ENCODE measurements around the gene CIDEC.
A peak's percentile ranks its signal among the peaks of the same experiment; 100 is the strongest.

Gene CIDEC

DNA sequence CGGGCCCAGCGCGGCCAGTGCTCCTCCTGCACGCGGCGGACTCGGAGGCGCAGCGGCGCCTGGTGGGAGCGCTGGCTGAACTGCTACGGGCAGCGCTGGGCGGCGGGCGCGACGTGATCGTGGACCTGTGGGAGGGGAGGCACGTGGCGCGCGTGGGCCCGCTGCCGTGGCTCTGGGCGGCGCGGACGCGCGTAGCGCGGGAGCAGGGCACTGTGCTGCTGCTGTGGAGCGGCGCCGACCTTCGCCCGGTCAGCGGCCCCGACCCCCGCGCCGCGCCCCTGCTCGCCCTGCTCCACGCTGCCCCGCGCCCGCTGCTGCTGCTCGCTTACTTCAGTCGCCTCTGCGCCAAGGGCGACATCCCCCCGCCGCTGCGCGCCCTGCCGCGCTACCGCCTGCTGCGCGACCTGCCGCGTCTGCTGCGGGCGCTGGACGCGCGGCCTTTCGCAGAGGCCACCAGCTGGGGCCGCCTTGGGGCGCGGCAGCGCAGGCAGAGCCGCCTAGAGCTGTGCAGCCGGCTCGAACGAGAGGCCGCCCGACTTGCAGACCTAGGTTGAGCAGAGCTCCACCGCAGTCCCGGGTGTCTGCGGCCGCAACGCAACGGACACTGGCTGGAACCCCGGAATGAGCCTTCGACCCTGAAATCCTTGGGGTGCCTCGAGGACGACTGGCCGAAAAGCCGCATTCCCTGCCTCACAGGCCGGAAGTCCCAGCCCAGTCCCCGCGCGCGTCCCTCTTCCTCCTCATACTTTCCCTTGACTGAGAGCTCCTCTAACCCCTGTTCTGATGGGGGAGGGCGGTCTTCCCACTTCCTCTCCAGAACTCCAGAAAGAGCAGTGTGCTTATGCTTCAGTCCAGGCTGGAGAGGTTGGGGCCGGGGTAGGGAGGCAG lies 35.4 kb upstream of the CIDEC start:
- TF ChIP-seq, protein P1, sequence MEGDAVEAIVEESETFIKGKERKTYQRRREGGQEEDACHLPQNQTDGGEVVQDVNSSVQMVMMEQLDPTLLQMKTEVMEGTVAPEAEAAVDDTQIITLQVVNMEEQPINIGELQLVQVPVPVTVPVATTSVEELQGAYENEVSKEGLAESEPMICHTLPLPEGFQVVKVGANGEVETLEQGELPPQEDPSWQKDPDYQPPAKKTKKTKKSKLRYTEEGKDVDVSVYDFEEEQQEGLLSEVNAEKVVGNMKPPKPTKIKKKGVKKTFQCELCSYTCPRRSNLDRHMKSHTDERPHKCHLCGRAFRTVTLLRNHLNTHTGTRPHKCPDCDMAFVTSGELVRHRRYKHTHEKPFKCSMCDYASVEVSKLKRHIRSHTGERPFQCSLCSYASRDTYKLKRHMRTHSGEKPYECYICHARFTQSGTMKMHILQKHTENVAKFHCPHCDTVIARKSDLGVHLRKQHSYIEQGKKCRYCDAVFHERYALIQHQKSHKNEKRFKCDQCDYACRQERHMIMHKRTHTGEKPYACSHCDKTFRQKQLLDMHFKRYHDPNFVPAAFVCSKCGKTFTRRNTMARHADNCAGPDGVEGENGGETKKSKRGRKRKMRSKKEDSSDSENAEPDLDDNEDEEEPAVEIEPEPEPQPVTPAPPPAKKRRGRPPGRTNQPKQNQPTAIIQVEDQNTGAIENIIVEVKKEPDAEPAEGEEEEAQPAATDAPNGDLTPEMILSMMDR (conservative IDR thresholded peaks at IDR 0.05; ENCODE audit: low read length): peak; percentile 36
- DNase-seq (ENCODE audit: low read depth): peak; percentile 52
- H3K4me3 ChIP-seq (ENCODE audit: low read length): peak overlapping the region; percentile 63

DNA sequence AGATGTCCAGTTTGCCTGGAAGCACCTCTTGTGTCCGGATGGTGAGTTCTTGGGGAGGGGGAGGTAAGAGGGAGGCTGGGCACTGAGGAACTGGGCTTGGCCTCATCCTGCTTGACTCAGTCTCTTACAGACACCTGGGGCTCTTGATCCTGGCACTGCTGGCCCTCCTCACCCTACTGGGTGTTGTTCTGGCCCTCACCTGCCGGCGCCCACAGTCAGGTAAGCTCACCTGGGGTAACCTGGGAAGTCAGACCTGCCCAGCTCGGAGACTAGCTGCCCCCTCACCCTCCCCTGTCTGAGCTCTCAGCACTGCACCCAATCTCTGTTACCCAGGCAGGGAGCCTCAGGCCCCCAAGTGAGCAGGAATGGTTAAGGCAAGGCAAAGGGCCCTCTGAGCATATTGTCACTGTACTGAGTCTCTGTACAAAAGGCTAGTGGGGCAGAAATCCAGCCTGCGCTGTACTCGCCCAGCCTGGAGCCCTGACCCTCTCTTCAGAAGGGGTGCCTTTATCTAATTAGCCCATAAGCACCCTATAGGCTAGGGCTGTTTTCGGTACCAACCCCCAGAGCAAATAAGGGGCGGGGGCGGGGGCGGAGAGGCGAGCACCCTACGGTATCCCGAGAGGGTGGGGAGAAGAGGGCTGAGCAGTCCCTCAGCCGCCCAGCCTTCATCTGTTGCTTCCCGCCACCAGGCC lies 34.7 kb upstream of the CIDEC start:
- no peak for DNase-seq (ENCODE audit: low read depth)
- TF ChIP-seq, protein P1 (conservative IDR thresholded peaks at IDR 0.05; ENCODE audit: low read length): no peak

DNA sequence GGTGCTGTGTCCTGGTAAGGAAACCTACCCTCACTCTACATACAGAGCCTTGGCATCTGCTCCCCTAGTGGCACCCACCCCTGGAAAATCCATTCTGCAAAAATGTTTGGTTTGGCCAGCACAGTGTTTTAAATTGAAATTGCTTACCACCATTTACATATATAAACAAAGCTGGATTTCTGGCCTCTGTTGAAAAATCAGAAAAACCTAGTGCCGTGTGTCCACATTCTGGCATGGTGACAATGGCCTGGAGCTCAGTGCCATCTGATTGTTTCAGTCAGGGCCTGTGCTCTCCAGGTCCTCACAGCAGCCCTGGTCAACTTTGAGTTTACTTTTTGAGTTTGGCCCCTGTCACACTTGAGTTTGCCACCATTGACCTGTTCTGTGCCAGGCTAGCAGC lies 34.0 kb upstream of the CIDEC start:
- no peak for DNase-seq (ENCODE audit: low read depth)
- TF ChIP-seq, protein P1 (conservative IDR thresholded peaks at IDR 0.05; ENCODE audit: low read length): no peak
- no peak overlapping the region for H3K4me3 ChIP-seq (ENCODE audit: low read length)

More for the DNA sequence above, 34.7 kb upstream of the CIDEC start:
- H3K4me3 ChIP-seq (ENCODE audit: low read length): peak overlapping the region; percentile 63

DNA sequence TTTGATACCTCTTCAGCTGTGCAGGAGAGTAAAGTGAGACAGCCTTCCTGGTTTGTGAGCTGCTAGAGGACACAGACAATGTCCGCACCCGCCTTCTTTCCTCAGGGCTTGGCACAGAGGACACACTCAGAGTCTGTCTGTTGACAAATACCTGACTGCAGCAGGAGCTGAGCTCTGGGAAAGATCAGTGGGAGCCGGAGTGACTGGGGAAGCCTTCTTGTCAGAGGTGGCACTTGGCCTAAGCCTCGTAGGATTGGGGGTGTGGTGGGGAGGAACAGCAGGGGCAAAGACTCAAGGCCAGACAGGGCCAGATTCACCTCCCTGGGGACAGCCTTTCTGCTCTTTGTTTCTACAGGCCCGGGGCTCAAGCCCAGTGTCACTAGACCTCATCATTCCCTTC lies 33.5 kb upstream of the CIDEC start:
- H3K4me3 ChIP-seq (ENCODE audit: low read length): no peak overlapping the region
- DNase-seq (ENCODE audit: low read depth): no peak
- TF ChIP-seq, protein P1 (conservative IDR thresholded peaks at IDR 0.05; ENCODE audit: low read length): no peak

DNA sequence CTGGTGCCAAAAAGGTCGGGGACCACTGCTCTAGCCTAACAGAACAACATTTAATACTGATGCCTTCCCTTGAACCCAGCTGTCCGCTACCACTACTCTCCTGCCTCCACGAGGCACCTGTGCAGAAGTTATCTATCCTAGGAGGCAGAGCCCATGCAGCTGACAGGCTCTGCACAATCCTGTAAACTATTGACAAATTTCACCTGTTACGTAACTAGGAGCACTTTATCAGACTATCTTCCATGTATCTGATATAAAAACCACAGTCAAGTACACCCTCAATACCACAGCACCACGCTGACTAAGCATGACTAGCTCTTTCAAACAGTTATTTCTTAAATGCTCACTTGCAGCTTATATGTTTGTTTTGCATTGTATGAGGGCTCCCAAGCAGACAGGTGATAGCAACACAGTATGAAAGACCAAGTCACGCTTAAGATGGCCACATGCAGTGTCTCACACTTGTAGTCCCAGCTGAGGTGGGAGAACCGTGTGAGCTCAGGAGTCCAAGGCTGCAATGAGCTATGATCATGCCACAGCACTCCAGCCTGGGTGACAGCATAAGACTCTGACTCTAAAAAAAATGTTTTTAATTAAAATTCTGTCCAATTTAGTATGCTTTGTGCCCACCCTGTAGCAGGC lies 32.4 kb upstream of the CIDEC start:
- DNase-seq (ENCODE audit: low read depth): peak; percentile 36
- no peak overlapping the region for H3K4me3 ChIP-seq (ENCODE audit: low read length)
- TF ChIP-seq, protein P1 (conservative IDR thresholded peaks at IDR 0.05; ENCODE audit: low read length): no peak

DNA sequence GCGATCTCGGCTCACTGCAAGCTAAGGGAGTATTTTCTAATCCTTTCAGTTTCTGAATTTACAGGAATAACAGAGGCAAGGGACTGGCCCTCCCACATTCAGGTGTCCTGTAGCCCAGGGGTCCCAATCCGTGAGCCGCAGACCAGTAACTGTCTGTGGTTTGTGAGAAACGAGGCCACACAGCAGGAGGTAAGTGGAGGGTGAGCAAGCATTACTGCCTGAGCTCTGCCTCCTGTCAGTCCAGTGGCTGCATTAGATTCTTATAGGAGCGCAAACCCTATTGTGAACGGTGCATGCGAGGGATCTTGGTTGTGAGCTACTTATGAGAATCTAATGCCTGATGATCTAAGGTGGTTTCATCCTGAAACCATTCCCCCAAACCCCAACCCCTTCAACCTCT lies 31.8 kb upstream of the CIDEC start:
- DNase-seq (ENCODE audit: low read depth): no peak
- no peak overlapping the region for H3K4me3 ChIP-seq (ENCODE audit: low read length)
- TF ChIP-seq, protein P1 (conservative IDR thresholded peaks at IDR 0.05; ENCODE audit: low read length): no peak
